SK-N-SH (cell line): ENCODE results near the gene NBPF4.
"Not testable (repeated sequence)": the region's sequence is repeated elsewhere in the genome, so short reads cannot be mapped to it uniquely, and the experiment has no call there.

Experiments
- CTCF ChIP-seq: fragments of 200-600 bp; sonication (generic); IDR thresholded peaks from 2 replicates; pipeline ENCODE4 v1.6.1; 2017; ENCODE audit warnings: antibody characterized with exemption, mild to moderate bottlenecking, moderate library complexity
- FOXM1 ChIP-seq: IDR thresholded peaks from 2 replicates; pipeline ENCODE4 v1.4.0; 2012; ENCODE audit warnings: low read depth, mild to moderate bottlenecking
- NRF1 ChIP-seq: IDR thresholded peaks from 2 replicates; pipeline ENCODE4 v1.6.1; 2012; ENCODE audit warnings: low read depth, mild to moderate bottlenecking, low read length
- RAD21 ChIP-seq: IDR thresholded peaks from 2 replicates; pipeline ENCODE4 v1.6.1; 2012; ENCODE audit warnings: mild to moderate bottlenecking, low read length

GRCh38 chr1:108223226-108223625 is 20.6 kb downstream of the NBPF4 start:
- not testable (repeated sequence) for TF ChIP-seq NRF1, CTCF, RAD21, FOXM1
